ENCODE data around the gene ZBTB32.

DNA sequence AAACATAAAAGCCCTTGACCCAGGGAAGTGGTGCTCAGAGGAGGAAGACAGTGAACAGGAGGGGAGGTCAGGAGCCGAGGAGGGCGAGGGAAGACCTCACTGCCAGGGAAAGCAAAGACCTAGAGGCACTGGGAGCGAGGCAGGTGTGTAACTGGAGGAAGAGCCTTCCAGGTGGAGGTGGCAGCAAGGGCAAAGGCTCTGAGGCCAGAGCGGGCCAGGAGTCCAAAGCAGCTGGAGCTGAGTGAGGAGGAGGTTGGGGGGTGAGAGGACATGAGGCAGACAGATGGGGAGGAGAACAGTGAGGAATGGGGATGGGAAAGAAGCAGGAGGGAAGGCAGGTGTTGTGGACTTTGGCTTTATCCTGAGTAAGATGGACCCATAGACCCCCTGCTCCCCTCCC is 34.4 kb upstream of the ZBTB32 start:
- TF ChIP-seq EZH2 (IDR thresholded peaks at IDR 0.05; ENCODE audit: low read length, unreplicated experiment): no peak
- TF ChIP-seq, protein P1, sequence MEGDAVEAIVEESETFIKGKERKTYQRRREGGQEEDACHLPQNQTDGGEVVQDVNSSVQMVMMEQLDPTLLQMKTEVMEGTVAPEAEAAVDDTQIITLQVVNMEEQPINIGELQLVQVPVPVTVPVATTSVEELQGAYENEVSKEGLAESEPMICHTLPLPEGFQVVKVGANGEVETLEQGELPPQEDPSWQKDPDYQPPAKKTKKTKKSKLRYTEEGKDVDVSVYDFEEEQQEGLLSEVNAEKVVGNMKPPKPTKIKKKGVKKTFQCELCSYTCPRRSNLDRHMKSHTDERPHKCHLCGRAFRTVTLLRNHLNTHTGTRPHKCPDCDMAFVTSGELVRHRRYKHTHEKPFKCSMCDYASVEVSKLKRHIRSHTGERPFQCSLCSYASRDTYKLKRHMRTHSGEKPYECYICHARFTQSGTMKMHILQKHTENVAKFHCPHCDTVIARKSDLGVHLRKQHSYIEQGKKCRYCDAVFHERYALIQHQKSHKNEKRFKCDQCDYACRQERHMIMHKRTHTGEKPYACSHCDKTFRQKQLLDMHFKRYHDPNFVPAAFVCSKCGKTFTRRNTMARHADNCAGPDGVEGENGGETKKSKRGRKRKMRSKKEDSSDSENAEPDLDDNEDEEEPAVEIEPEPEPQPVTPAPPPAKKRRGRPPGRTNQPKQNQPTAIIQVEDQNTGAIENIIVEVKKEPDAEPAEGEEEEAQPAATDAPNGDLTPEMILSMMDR (conservative IDR thresholded peaks at IDR 0.05; ENCODE audit: low read depth, low read length): no peak
- no peak for TF ChIP-seq EZH2phosphoT487 (IDR thresholded peaks at IDR 0.05; ENCODE audit: borderline replicate concordance, low read length)
